NCI-H1105 (cell line): ENCODE data around the gene VGF.
A peak's percentile ranks its signal among the peaks of the same experiment; 100 is the strongest.
"Not testable (repeated sequence)": the region's sequence is repeated elsewhere in the genome, so short reads cannot be mapped to it uniquely, and the experiment has no call there.

Source experiments
- DNase-seq: peaks from one replicate; lab custom pipeline; 2025; lab: John Stamatoyannopoulos, UW

Gene VGF

DNA sequence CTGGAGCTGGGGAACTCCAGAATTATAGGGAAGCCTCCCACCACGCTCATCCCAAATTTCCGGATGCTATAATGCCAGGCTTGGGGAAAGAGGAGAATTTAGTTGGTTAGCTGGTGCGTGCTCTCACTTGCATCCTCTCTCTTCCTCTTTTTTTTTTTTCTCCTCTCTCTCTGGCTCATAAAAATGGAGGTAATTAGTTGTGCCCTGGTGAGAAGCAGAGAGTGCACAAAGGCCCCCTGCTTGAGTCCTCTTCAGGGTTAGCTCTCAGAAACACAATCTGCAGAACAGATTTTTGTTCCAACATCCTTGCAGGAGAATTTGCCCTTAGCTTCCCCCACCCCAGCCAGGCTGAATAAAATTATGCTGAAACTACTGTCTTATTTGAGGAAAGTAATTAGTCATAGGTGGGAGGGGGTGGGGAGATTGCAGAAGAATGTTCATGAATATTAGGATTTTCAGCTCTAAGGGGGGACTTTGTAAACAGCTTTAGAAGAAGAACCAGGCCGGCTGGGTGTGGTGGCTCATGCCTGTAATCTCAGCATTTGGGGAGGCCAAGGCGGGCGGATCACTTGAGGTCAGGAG, 30.9 kb downstream of the VGF start:
- DNase-seq: no peak

DNA sequence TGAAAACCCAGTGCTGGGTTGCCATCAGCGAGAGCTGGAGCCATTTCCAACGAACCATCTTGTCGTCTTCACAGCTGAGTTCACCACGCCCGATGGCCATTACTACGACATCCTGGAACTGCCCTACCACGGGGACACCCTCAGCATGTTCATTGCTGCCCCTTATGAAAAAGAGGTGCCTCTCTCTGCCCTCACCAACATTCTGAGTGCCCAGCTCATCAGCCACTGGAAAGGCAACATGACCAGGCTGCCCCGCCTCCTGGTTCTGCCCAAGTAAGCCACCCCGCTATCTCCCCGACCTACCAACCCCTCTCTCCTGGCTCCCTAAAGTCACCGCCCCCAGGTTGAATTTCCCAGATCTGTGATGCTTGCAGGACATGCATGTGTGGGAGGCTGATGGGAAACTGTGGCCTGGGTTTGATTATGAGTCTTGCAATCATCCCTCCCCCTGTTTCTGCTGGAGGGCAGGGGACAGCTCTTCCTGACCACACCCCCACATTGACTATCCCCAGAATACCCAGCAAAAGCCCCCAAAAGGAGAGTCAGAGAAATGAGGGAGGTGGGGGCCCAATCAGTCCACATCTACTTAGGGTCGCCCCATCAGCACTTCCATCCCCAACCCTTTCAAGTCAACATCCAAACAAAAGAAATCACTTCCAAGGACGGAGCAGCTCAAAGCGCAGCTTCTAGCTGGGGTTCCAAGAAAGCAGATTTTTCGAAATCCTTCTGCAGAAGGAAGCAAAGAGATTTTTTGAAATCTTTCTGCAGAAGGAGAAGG, 31.6 kb downstream of the VGF start:
- no peak for DNase-seq

DNA sequence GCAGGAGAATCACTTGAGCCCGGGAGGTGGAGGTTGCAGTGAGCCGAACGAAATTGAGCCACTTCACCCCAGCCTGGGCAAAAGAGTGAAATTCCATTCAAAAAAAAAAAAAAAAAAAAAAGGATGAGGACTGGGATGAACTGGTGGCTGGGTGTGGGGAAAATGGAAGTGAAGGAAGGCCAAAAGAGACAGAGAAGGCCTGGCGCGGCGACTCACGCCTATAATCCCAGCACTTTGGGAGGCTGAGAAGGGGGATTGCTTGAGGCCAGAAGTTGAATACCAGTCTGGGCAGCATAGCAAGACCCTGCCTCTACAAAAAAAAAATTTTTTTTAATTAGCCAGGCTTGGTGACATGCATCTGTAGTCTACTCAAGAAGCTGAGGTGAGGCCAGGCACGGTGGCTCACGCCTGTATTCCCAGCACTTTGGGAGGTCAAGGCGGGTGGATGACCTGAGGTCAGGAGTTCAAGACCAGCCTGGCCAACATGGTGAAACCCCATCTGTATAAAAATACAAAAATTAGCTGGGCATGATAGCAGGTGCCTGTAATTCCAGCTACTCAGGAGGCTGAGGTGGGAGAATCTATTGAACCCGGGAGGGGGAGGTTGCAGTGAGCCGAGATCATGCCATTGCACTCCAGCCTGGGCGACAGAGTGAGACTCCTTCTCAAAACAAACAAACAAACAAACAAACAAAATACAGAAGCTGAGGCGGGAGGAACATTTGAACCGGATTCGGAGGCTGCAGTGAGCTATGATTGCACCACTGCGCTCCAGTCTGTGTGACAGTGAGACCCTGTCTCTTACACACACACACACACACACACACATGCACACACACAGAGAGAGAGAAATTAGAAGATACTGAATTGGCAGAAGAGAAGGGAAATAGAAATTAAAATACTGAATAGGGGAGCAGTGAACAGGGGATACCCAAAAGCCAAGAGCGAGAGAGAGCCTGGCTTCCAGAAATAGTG, 32.5 kb downstream of the VGF start:
- DNase-seq: not testable (repeated sequence)

DNA sequence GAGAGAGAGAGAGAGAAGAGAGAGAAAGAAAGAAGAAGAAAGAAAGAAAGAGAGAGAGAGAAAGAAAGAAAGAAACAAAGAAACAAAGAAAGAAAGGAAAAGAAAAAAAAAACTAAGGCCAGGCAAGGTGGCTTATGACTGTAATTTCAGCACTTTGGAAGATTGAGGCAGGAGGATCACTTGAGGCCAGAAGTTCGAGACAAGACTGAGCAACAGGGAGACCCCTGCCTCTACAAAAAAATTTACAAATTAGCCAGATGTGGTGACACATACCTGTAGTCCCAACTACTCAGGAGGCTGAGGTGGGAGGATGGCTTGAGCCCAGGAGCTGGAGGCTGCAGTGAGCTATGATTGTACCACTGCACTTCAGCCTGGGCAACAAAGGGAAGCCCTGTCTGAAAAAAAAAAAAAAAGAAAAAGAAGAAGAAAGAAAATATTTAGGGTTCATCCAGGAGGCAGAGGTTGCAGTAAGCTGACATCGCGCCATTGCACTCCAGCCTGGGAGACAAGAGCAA, 35.7 kb downstream of the VGF start:
- DNase-seq: no peak

DNA sequence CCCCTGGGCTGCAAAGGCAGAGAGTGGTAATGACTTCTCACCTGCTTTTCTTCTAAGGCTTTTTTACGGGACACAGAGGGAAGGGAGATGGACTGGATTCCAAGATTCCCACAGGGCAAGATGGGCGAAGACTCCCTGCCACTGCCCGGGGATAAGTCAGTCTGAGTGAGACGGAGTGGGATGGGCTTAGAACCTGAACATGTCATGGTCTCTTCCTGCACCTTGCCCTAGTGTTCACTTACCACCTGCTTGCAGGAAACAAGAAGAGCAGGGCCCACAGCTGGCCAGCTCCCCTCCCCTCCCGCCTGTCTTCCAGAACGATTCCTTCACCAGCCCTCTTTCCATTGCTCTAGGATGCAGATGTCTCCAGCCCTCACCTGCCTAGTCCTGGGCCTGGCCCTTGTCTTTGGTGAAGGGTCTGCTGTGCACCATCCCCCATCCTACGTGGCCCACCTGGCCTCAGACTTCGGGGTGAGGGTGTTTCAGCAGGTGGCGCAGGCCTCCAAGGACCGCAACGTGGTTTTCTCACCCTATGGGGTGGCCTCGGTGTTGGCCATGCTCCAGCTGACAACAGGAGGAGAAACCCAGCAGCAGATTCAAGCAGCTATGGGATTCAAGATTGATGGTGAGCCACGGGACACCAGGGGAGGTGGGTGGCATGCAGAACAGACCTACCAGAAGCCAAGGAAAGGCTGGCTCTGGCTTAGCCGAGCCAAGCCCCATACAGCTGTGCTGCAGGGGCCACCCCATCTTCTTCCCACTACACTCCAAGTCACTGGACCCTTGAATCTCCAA, 37.1 kb downstream of the VGF start:
- no peak for DNase-seq

DNA sequence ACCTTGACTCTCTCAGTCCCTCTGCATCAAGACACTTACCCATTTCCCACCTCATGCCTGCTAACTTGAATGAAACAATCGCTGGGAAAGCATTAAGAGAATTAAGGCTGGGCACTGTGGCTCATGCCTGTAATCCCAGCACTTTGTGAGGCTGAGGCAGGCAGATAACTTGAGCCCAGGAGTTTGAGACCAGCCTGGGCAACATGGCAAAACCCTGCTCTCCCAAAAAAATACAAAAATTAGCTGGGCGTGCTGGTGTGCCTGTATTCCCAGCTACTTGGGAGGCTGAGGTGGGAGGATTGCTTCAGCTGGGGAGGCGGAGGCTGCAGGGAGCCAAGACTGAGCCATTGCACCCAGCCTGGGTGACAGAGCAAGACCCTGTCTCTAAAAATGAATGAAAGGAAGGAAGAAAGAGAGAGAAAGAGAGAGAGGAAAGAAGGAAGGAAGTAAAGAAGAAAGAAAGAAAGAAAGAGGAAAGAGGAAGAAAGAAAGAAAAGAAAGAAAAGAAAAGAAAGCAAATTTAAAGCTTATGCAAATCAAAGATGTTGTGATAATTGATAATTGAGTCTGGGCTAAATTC, 37.8 kb downstream of the VGF start:
- no peak for DNase-seq

DNA sequence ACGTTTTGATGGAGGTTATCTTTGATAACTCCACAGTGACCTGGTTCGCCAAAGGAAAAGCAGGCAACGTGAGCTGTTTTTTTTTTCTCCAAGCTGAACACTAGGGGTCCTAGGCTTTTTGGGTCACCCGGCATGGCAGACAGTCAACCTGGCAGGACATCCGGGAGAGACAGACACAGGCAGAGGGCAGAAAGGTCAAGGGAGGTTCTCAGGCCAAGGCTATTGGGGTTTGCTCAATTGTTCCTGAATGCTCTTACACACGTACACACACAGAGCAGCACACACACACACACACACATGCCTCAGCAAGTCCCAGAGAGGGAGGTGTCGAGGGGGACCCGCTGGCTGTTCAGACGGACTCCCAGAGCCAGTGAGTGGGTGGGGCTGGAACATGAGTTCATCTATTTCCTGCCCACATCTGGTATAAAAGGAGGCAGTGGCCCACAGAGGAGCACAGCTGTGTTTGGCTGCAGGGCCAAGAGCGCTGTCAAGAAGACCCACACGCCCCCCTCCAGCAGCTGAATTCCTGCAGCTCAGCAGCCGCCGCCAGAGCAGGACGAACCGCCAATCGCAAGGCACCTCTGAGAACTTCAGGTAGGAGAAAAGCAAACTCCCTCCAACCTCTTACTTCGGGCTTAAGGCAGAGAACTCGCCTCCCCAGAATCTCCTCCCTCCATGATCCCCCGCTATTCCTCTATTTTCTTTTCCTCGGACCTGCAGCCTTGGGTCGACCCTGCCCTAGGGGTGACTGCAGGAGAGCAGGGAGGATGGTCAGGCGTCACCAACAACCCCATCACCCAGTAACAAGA, 38.5 kb downstream of the VGF start, which contains the start of gene SERPINE1:
Gene SERPINE1, plus strand, starts transcription at position 454 of the 809 bp plus-strand sequence. CDS start 1,290 bp downstream, outside the sequence.
- peak; percentile 64 for DNase-seq

DNA sequence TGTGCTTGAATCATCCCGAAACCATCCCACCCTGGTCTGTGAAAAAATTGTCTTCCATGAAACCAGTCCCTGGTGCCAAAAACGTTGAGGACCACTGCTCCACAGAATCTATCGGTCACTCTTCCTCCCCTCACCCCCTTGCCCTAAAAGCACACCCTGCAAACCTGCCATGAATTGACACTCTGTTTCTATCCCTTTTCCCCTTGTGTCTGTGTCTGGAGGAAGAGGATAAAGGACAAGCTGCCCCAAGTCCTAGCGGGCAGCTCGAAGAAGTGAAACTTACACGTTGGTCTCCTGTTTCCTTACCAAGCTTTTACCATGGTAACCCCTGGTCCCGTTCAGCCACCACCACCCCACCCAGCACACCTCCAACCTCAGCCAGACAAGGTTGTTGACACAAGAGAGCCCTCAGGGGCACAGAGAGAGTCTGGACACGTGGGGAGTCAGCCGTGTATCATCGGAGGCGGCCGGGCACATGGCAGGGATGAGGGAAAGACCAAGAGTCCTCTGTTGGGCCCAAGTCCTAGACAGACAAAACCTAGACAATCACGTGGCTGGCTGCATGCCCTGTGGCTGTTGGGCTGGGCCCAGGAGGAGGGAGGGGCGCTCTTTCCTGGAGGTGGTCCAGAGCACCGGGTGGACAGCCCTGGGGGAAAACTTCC, 39.2 kb downstream of the VGF start:
- DNase-seq: peak; percentile 2

DNA sequence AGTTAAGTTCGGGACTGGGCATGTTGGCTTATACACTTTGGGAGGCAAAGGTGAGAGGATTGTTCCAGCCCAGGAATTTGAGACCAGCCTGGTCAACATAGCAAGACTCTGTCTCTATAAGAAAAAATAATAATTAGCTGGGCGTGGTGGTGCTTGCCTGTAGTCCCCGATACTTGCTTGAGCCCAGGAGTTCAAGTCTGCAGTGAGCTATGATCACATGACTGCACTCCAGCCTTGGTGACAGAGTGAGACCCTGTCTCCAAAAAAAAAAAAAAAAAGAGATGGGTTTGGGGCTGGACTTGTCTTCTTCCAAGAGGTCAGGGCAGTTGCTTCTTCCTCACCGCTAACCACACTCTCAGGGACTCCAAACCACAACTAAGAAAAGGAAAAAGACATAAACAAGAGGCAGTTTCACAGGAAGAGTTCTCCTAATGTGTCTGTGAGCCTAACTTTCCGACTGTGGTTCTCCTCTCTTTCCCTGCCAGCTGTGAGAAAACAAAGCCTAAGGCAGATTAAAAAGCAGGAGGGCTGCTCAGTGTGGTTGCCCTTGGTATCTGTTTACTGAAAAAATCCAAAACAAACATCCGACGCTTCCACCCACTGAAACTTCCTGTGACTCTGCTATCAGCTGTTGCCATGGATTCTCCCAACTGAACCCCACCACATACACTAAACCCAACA, 40.9 kb downstream of the VGF start:
- no peak for DNase-seq

DNA sequence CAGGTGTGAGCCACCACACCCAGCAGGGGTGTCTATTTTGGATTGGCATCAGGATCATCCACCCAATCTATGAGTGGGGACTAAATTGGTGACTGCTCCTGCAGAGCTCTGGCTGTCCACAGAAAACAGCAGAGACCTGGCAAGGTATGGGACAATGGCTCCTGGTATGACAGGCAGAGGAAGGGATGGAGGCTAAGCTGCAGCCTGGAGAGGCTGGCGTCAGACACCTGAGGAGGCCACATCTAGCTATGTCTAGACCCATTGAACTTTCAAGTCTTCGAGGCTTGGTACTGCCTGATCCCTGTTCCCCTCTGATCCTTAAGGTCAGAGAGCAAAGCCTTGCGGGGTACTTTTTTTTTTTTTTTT, 41.7 kb downstream of the VGF start:
- no peak for DNase-seq

DNA sequence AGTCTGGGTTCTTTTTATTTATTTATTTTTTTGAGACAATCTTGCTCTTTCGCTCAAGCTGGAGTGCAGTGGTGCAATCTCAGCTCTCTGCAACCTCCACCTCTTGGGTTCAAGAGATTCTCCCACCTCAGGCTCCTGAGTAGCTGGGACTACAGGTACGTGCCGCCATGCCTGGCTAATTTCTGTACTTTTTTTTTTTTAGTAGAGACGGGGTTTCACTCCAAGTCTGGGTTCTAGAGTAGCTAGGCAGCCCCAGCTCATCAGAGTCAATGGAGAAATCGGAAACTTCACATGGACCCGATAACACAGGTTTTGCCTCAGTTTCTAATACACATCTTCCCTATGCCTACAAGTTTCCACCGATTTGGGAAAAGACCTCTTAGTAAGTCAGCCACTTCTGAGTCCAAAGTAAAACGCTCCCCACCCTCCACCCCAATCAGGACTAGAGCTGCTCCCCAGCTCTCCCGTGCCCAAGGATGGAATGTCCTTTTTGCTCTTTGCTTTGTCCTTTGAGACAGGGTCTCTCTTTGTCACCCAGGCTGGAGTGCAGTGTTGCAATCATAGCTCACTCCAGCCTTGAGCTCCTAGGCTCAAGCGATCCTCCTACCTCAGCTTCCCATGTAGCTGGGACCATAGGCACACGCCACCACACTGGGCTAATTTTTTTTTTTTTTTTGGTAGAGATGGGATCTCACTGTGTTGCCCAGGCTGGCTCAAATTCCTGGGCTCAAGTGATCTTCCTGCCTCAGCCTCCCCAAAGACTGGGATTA, 42.3 kb downstream of the VGF start:
- DNase-seq: no peak

DNA sequence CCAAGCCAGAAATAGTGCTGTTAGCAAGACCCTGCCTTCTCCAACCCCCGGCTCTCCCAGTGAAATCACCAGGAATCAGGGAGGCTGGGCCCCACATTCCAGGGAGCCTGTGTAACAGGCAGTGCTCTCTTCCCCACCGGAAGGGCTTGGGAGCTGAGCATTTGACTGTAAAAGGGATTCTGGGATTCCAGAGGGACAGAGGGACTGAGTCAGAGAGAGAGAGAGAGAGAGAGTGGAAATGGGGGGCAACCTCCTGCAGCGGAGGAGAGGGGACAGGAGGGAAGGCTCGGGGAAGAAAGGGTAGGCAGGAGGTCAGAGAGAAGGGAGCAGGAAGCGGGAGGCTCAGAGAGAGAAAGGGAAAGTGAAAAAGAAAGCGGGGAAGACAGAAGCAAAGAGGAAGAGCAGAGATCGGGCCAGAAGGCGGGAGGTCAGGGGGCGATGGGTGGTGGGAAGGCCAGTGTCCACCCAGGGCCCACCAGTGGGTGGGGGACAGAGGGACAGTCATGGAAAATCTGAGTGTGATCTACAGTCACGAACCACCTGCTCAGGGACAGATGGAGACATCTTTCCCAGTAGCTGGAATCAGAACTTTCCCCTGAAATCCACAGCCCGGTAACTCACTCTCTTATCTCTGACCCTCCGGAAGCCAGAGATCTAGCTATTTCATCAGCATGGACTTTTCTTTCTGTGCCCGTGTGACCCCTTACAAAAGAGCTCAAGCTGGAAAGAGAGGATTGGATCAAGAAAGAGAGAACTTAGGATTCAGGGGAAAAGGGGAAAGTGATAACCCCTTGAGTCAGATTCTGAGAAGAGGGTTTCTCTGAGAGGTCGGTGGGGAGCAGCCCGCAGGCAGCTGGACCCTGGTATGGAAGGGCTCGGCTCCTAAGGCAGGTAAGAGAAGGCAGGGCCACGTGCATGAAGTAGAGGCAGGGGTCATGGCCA, 43.1 kb downstream of the VGF start:
- DNase-seq: no peak

DNA sequence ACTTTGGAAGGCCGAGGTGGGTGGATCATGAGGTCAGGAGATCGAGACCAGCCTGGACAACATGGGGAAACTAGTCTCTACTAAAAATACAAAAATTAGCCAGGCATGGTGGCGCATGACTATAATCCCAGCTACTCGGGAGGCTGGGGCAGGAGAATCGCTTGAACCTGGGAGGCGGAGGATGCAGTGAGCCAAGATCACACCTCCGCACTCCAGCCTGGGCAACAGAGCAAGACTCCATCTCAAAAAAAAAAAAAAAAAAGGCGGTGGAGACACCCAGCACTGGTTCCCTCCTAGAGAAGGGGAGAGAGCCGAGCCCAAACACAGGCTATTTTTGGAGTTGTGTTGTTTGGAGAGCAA, 43.8 kb downstream of the VGF start:
- not testable (repeated sequence) for DNase-seq

DNA sequence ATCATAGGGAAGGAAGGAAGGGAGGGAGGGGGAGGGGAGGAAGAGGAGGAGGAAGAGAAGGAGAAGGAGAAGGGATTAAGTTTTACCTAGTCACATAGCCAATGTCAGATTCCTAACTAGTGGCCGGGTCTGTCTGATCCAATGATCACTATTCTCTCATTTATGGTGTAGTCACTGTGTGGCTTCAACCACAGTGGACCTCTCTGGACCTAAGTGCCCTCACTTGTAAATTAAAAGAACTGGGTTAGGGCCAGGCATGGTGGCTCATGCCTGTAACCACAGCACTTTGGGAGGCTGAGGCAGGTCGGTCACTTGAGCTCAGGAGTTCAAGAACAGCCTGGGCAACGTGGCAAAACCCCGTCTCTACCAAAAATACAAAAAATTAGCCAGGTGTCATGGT, 45.1 kb downstream of the VGF start:
- DNase-seq: no peak

DNA sequence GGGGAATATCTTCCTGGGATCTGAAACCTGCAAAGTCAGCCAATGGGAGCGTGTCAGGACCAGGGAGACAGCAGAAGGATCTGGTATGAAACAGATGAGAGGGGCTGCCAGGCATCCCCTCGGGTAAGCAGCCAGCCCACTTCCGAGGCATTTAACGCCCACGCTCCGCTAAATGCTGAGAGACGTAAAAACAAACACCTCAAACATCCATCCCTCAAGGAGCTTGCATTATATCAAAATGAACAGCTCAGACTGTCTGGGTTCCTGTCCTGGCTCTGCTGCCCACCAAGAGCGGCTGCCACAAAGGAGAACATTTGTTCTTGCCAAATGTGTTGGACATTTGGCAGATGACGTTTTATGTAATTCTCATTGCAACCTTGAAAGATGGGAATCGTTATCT, 45.5 kb downstream of the VGF start:
- DNase-seq: no peak

DNA sequence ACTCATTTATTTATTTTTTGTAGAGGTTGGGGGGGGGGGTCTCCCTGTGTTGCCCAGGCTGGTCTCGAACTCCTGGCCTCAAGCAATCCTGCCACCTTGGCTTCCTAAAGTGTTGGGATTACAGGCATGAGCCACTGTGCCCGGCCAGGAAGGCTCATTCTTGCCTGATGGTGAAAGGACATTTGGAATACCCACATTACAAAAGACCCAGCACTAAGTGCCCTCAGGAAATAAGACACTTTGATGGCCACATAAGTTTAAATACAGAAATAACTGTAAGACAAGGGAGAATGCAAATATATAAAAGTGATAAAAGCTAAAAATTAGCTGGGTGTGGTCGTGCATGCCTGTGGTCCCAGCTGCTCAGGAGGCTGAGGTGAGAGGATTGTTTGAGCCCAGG, 46.5 kb downstream of the VGF start:
- DNase-seq: no peak

DNA sequence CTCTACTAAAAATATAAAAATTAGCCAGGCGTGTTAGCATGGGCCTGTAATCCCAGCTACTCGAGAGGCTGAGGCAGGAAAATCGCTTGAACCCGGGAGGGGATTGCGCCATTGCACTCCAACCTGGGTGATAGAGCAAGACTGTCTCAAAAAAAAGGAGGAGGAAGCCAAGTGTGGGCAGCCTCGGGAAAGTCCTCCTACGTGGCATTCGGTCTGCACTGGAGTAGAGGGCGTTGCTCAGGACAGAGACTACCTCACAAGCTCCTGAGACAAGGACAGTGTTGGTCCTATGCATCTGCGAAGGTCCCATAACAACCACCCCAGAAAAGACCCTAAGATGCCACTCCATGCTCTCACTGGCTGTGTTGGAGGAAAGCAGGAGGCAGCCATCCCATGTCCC, 48.5 kb downstream of the VGF start:
- no peak for DNase-seq
